Loucy (cell line): ENCODE data around the gene SCEL.

Experiments used
- H2AFZ ChIP-seq: fragments of 200-600 bp; sonication (generic); 2 replicates; pipeline ENCODE4 v1.6.0; 2016; ENCODE audit warnings: antibody characterized with exemption, mild to moderate bottlenecking, low read length, moderate library complexity
- H3F3A ChIP-seq: fragments of 200-600 bp; 2 replicates; pipeline ENCODE4 v1.6.0; 2016; ENCODE audit warnings: antibody characterized with exemption, low read depth, mild to moderate bottlenecking
- H3K27me3 ChIP-seq: fragments of 200-600 bp; sonication (generic); 2 replicates; pipeline ENCODE4 v1.6.1; 2014; ENCODE audit warnings: low read length, mild to moderate bottlenecking; ENCODE audit not compliant: insufficient read depth, poor library complexity, severe bottlenecking
- H3K36me3 ChIP-seq: fragments of 200-600 bp; sonication (generic); 2 replicates; pipeline ENCODE4 v1.6.1; 2016; ENCODE audit warnings: low read length; ENCODE audit not compliant: insufficient read depth
- H3K4me1 ChIP-seq: fragments of 200-600 bp; sonication (generic); 2 replicates; pipeline ENCODE4 v1.5.1; 2014; ENCODE audit warnings: low read length, mild to moderate bottlenecking; ENCODE audit not compliant: insufficient read depth, poor library complexity, severe bottlenecking
- H3K4me2 ChIP-seq: fragments of 200-600 bp; sonication (generic); 2 replicates; pipeline ENCODE4 v1.6.0; 2014; ENCODE audit warnings: antibody characterized with exemption, low read length, low read depth, mild to moderate bottlenecking; ENCODE audit not compliant: poor library complexity, severe bottlenecking
- H3K4me3 ChIP-seq: fragments of 200-600 bp; sonication (generic); 2 replicates; pipeline ENCODE4 v1.5.1; 2014; ENCODE audit warnings: low read length, mild to moderate bottlenecking, mixed read lengths; ENCODE audit not compliant: poor library complexity, severe bottlenecking
- H3K79me2 ChIP-seq: fragments of 200-600 bp; sonication (generic); 2 replicates; pipeline ENCODE4 v1.6.1; 2014; ENCODE audit warnings: low read length; ENCODE audit not compliant: insufficient read depth
- H3K9ac ChIP-seq: fragments of 200-600 bp; sonication (generic); 2 replicates; pipeline ENCODE4 v1.6.0; 2014; ENCODE audit warnings: mild to moderate bottlenecking, low read depth, low read length, moderate library complexity; ENCODE audit not compliant: poor library complexity, severe bottlenecking
- H3K9me2 ChIP-seq: fragments of 200-600 bp; sonication (generic); replicated peaks from 2 replicates; pipeline ENCODE4 v1.6.1; 2016; ENCODE audit warnings: low read depth, low read length, mixed read lengths
- H3K9me3 ChIP-seq: fragments of 200-600 bp; sonication (generic); 2 replicates; pipeline ENCODE4 v1.6.1; 2014; ENCODE audit warnings: mild to moderate bottlenecking, antibody characterized with exemption, low read length, low read depth; ENCODE audit not compliant: insufficient read depth
- H4K20me1 ChIP-seq: fragments of 200-600 bp; sonication (generic); 2 replicates; pipeline ENCODE4 v1.6.0; 2014; ENCODE audit warnings: antibody characterized with exemption, low read length, mild to moderate bottlenecking; ENCODE audit not compliant: insufficient read depth, poor library complexity, severe bottlenecking
- EZH2phosphoT487 ChIP-seq: fragments of 200-600 bp; IDR thresholded peaks from 2 replicates; pipeline ENCODE4 v1.6.1; 2018; ENCODE audit warnings: antibody characterized with exemption, mild to moderate bottlenecking, moderate library complexity, borderline replicate concordance
- TF ChIP-seq, protein P1 (sequence below): fragments of 200-600 bp; sonication (generic); conservative IDR thresholded peaks from 2 replicates; pipeline ENCODE4 v1.5.1; 2014; ENCODE audit warnings: mild to moderate bottlenecking, antibody characterized with exemption, low read length

Gene SCEL

DNA sequence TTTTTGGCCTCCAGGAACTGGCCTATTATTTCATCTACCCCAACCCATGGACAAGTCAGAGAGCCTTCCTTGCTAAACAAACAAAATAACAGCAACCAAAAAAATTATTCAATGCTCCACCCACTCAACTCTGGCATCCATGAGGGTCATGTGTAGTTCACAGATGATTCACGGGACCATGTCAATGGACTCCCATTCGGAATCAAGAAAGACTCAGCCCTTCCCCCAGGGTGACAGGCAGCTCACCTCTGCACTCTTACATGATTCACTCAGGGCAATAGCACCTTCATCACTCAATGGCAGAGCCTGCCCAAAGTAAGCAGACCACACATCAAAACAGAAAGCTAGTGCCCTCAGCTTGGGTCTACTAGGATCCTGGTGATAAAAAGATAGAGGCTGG is 14.3 kb upstream of the SCEL start:
- no peaks in the 10 kb centered on the region for H3K9me2 ChIP-seq
- no peaks in the 10 kb centered on the region for H3K36me3 ChIP-seq
- H3K9ac ChIP-seq: no peak overlapping the region
- no peaks in the 10 kb centered on the region for H3K9me3 ChIP-seq
- no peaks in the 10 kb centered on the region for H3F3A ChIP-seq
- no peaks in the 10 kb centered on the region for H3K79me2 ChIP-seq
- no peak overlapping the region for H3K4me3 ChIP-seq
- no peaks in the 10 kb centered on the region for H3K4me1 ChIP-seq
- no peaks in the 10 kb centered on the region for H3K27me3 ChIP-seq
- no peak overlapping the region for H2AFZ ChIP-seq
- no peak for TF ChIP-seq EZH2phosphoT487
- TF ChIP-seq, protein P1, sequence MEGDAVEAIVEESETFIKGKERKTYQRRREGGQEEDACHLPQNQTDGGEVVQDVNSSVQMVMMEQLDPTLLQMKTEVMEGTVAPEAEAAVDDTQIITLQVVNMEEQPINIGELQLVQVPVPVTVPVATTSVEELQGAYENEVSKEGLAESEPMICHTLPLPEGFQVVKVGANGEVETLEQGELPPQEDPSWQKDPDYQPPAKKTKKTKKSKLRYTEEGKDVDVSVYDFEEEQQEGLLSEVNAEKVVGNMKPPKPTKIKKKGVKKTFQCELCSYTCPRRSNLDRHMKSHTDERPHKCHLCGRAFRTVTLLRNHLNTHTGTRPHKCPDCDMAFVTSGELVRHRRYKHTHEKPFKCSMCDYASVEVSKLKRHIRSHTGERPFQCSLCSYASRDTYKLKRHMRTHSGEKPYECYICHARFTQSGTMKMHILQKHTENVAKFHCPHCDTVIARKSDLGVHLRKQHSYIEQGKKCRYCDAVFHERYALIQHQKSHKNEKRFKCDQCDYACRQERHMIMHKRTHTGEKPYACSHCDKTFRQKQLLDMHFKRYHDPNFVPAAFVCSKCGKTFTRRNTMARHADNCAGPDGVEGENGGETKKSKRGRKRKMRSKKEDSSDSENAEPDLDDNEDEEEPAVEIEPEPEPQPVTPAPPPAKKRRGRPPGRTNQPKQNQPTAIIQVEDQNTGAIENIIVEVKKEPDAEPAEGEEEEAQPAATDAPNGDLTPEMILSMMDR: no peak
- H3K4me2 ChIP-seq: no peak overlapping the region
- H4K20me1 ChIP-seq: no peaks in the 10 kb centered on the region

DNA sequence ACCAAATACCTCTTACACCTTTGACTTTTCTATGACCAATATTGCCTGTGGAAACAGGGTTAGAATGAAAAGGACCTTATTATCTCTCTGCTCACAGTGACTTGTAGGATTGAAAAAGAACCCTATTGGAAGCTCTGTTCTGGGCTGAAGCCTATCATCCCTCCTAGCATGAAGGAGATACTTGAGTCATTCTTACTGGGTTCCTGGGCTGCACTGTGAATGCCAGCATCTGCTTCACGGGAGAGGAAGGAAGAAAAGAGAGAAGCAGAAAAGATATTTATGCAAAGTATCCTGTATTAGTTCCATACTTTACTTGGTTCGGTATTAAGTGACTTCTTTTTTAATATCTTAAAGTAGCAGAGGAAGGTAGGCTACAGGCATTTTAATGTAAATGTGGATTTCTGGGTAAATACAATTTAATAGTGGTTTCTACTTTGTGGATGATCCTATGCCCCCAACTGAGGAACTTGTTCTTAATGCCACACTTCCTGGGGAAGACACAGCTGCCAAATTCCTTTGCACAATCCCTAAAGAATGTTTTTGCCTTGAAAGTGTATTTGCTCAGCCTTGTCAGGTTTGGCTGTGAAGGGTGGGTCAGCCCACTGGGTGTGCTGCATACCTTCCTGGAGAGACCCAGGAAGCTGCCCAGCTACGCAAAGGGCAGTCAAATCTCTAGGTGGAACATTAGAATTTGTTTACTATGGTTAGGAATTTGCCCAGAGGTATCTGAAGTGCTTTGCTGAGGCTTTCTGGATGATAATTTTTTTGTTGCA is 13.7 kb upstream of the SCEL start:
- TF ChIP-seq, protein P1: no peak
- no peak for TF ChIP-seq EZH2phosphoT487

DNA sequence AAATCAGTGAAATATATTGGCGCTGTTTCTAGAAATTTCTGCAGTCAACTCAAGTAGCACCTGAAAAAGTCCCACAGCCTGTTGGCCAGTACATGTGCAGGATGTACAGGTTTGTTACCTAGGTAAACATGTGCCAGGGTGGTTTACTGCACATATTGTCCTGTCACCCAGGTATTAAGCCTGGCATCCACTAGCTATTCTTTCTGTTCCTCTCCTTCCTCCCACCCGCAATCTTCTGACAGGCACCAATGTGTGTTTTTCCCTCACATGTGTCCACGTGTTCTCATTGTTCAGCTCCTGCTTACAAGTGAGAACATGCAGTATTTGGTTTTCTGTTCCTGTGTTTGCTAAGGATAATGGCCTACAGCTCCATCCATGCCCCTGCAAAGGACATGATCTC is 13.1 kb upstream of the SCEL start:
- no peak overlapping the region for H2AFZ ChIP-seq
- H3K27me3 ChIP-seq: no peaks in the 10 kb centered on the region
- no peaks in the 10 kb centered on the region for H3K36me3 ChIP-seq
- H3F3A ChIP-seq: no peaks in the 10 kb centered on the region
- H3K4me2 ChIP-seq: no peak overlapping the region
- TF ChIP-seq EZH2phosphoT487: no peak
- TF ChIP-seq, protein P1: no peak
- H4K20me1 ChIP-seq: no peaks in the 10 kb centered on the region
- no peaks in the 10 kb centered on the region for H3K79me2 ChIP-seq
- H3K4me3 ChIP-seq: no peak overlapping the region
- H3K4me1 ChIP-seq: no peaks in the 10 kb centered on the region
- no peak overlapping the region for H3K9ac ChIP-seq
- no peaks in the 10 kb centered on the region for H3K9me2 ChIP-seq
- H3K9me3 ChIP-seq: no peaks in the 10 kb centered on the region

More for the DNA sequence above, 13.7 kb upstream of the SCEL start:
- Histone ChIP-seq H3K9me3 (no peaks in the 10 kb centered on the region), H3K4me1 (no peaks in the 10 kb centered on the region), H3K4me2 (no peak overlapping the region), H3K4me3 (no peak overlapping the region), H3K9ac (no peak overlapping the region), H4K20me1 (no peaks in the 10 kb centered on the region), H3K27me3 (no peaks in the 10 kb centered on the region), H3K9me2 (no peaks in the 10 kb centered on the region), H3K79me2 (no peaks in the 10 kb centered on the region), H2AFZ (no peak overlapping the region), H3K36me3 (no peaks in the 10 kb centered on the region), H3F3A (no peaks in the 10 kb centered on the region)
